Epithelial cell of esophagus (primary cell): ENCODE measurements around the gene OR8A1.

ENCODE experiments used
- DNase-seq: peaks from one replicate; pipeline ENCODE4 v3.0.0; 2010; ENCODE audit warnings: low read depth
- H3K4me3 ChIP-seq: 2 replicates; pipeline ENCODE4 v1.5.1; 2011; ENCODE audit warnings: mild to moderate bottlenecking, low read length, control low read depth
- TF ChIP-seq, protein P1 (sequence below): IDR thresholded peaks from 2 replicates; pipeline ENCODE4 v1.5.1; 2011; ENCODE audit warnings: low read depth, mild to moderate bottlenecking, low read length, control low read depth, inconsistent platforms; ENCODE audit not compliant: insufficient read depth; ENCODE audit errors: missing control alignments

Gene OR8A1

DNA sequence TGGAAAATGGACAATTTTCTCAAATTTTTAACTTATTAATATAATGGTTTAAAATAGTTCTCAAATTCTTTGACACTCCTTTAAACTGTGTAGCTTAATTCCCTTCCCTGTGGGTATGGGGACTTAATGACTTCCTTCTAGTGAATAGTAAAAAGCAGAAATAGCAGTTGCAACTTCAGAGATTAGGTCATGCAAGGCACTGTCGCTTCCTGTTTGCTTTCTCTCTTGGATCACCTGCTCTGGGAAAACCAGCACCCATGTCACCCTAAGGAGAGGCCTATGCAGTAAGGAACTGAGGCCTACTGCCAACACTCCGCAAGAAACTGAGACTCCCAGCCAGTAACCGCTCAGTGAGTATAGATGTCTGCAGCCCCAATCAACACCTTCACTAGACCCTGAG, 35.9 kb downstream of the OR8A1 start:
- no peak for DNase-seq
- TF ChIP-seq, protein P1, sequence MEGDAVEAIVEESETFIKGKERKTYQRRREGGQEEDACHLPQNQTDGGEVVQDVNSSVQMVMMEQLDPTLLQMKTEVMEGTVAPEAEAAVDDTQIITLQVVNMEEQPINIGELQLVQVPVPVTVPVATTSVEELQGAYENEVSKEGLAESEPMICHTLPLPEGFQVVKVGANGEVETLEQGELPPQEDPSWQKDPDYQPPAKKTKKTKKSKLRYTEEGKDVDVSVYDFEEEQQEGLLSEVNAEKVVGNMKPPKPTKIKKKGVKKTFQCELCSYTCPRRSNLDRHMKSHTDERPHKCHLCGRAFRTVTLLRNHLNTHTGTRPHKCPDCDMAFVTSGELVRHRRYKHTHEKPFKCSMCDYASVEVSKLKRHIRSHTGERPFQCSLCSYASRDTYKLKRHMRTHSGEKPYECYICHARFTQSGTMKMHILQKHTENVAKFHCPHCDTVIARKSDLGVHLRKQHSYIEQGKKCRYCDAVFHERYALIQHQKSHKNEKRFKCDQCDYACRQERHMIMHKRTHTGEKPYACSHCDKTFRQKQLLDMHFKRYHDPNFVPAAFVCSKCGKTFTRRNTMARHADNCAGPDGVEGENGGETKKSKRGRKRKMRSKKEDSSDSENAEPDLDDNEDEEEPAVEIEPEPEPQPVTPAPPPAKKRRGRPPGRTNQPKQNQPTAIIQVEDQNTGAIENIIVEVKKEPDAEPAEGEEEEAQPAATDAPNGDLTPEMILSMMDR, result no peak
- no peak overlapping the region for H3K4me3 ChIP-seq

DNA sequence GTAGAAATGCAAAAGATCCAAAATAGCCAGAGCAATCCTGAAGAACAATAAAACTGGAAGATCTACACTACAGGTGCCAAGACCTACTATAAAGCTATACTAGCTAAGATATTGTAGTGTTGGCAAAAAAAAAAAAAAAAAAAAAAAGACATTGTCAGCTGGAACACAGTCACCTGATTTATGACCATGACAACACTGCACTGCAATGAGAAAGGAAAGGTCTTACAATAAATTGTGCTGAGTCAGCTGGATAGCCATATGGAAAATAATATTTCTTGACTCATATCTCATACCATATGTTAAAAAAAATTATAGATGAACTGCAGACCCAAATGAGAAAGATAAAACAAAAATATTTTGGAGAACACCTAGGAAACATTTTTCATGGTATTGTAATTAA, 38.4 kb downstream of the OR8A1 start:
- TF ChIP-seq, protein P1, result no peak
- DNase-seq, result no peak
- H3K4me3 ChIP-seq, result no peak overlapping the region

DNA sequence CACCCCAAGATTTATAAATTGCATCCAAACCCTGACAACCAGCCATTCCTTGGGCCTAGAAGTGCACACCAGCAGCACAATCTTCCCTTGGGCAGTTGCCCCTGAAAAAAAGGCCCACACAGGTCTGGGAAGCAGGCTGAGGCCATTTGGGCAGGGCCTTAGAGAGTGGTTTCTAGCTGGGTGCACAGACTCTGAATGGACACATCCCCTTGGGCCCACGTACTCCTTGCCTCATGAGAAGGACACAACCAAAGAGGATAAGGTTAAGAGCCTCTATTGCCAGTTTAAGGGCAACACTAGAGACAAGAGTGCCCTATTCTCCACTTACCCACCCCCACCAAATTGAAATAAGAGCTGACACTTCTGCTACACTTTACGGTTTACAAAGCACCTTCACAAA, 40.5 kb downstream of the OR8A1 start:
- TF ChIP-seq, protein P1, result no peak

DNA sequence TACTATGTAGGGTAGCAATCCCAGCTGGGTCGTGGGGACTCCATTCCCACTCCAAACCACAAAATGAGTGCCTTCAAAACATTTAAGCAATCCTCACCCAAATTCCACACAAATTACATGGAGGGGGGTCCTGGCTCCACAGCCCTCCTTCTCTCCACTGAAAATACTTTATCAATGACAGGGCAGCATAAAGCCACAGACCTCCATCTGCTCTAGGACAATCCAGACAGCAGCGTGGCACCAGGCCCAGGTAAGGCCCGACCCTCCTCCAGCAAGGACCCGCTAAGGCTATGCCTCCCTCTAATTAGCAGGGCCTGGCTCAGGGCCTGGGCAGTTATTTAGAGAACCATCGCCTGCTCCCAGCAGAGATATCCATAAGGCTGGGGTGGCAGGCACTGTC, 41.3 kb downstream of the OR8A1 start, which contains the start of gene PANX3:
Gene PANX3, plus strand, starts transcription at position 365 of the 400 bp plus-strand sequence. CDS start 129 bp downstream, outside the sequence.
- no peak for DNase-seq
- TF ChIP-seq, protein P1, result no peak
- no peak within 1 kb of the TSS for H3K4me3 ChIP-seq

More for the DNA sequence above, 40.5 kb downstream of the OR8A1 start:
- H3K4me3 ChIP-seq, result no peak overlapping the region
- DNase-seq, result no peak

DNA sequence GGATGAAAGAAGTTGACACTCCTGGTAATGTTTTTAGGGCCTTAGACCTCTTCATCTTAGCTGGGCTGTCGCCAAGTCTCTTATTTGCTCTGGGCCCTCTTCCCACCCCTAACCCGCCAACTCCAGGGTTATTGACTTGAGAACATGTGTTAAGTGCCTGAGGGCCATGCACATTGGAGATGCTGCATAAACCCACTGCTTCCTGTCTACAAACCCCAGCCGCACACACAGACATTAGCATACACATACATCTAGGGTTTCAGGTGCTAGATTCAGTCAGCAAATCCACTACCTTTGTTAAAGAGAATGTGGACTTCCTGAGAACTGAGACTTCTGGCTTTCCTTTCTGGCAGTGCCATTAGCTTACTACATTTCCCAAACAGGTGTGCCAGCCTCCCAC, 42.2 kb downstream of the OR8A1 start:
- no peak overlapping the region for H3K4me3 ChIP-seq
- TF ChIP-seq, protein P1, result no peak
- no peak for DNase-seq

DNA sequence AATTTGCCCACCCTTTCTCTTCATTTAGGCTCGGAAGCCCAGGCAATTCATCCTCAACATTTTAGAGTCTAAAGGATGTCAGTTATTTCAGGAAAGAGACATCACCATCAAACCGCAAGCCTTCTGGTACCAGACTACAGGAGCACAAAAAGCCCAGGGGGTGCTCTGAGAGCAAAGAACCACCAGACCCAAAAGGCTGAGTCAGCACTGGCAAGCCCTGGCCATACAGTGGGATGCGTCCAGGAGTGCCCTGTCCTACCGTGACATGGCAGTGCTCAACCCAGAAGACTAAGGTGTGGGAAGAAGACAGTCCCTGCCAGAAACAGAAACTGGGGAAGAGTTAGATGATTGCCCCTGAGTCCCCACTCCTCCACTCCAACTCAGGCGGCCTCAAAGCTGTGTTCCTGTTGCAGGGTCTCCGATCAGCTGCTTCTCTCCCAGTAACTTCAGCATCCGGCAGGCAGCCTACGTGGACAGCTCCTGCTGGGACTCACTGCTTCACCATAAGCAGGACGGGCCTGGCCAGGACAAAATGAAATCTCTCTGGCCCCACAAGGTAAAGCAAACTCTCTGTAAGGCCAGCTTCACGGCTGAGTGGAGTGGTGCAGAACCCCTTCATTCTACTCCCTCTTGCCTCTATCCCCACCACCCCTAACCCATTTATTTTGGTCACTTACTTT, 42.9 kb downstream of the OR8A1 start:
- peak; percentile 13 for DNase-seq
- H3K4me3 ChIP-seq, result no peak overlapping the region
- TF ChIP-seq, protein P1, result no peak

DNA sequence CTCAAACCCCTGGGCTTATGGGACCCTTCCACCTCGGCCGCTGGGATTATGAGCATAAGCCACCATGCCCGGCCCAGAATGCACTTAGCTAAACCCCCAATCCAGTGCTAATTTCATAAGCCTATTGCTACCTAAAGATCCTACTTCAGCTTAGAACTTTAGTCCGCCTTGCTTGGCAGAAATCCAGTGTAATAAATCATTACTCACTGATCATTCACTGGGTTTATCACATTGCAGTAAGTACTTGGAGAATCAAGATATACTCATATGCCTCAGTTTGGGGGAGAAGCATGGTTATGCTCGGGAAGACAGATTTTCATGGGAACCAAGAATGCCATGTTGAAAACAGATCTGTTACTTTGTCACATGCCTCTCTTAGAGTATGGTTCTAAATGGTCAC, 49.1 kb downstream of the OR8A1 start:
- DNase-seq, result no peak
- H3K4me3 ChIP-seq, result no peak overlapping the region
- TF ChIP-seq, protein P1, result no peak
